B cell (primary cell): ENCODE measurements around the gene GFRAL. TPM values are rescaled to one million over a fixed set of nuclear protein-coding genes. Genes with fewer than 3 reads are reported as not detected.

ENCODE experiments used
- ATAC-seq: fragments of 200-7000 bp; cut with Tn5 transposase; one replicate; pipeline ENCODE4 v1.10.0; 2021; ENCODE audit warnings: low read depth, mild to moderate bottlenecking, moderate number of reproducible peaks, moderate library complexity
- CTCF ChIA-PET: fragments of 350-600 bp; sonication (Branson Sonifier 250); formaldehyde crosslinking; loops from one replicate; lab custom pipeline; 2021; ENCODE audit warnings: antibody characterized with exemption, inconsistent platforms; lab: Charles Lee
- POLR2A ChIA-PET: fragments of 350-600 bp; sonication (Branson Sonifier 250); formaldehyde crosslinking; loops from one replicate; lab custom pipeline; 2021; ENCODE audit warnings: antibody characterized with exemption; lab: Charles Lee
- DNase-seq: peaks from one replicate; pipeline ENCODE4 v3.0.0; 2013
- H2AFZ ChIP-seq: 2 replicates; pipeline ENCODE4 v1.6.1; 2012; ENCODE audit warnings: mild to moderate bottlenecking, low read depth, low read length; ENCODE audit not compliant: insufficient read depth, poor library complexity, severe bottlenecking
- H3K27ac ChIP-seq, 2 donors: 1 replicate in 1 of 2; 2 replicates in 1 of 2; pipeline ENCODE4 v1.5.1; 2012 to 2013; ENCODE audit warnings: low read length in 2 of 2, mild to moderate bottlenecking in 2 of 2, moderate library complexity in 1 of 2
- H3K27me3 ChIP-seq, 4 experiments: fragments of 200-600 bp in 1 of 4; sonication (generic) in 1 of 4; replicated peaks in 1 of 4; 1 replicate in 2 of 4; 2 replicates in 2 of 4; pipeline versions ENCODE4 v1.6.1 to v1.7.0; 2013 to 2016; ENCODE audit warnings: low read length in 3 of 4, mild to moderate bottlenecking in 2 of 4, mixed read lengths in 1 of 4, moderate library complexity in 1 of 4; ENCODE audit not compliant: insufficient read depth in 4 of 4, control insufficient read depth in 3 of 4; ENCODE audit errors: control extremely low read depth in 1 of 4
- H3K36me3 ChIP-seq, 2 experiments: replicated peaks in 1 of 2; 1 replicate in 1 of 2; 2 replicates in 1 of 2; pipeline versions ENCODE4 v1.6.1 to v1.7.1; 2013; ENCODE audit warnings: low read length in 1 of 2; ENCODE audit not compliant: insufficient read depth in 2 of 2, control insufficient read depth in 1 of 2; ENCODE audit errors: control extremely low read depth in 1 of 2, extremely low read depth in 1 of 2
- H3K4me1 ChIP-seq, 2 donors: fragments of 200-600 bp in 1 of 2; sonication (generic) in 1 of 2; 1 replicate in 1 of 2; 2 replicates in 1 of 2; pipeline versions ENCODE4 v1.5.1 to v1.6.1; 2013 to 2017; ENCODE audit warnings: low read length in 2 of 2; ENCODE audit not compliant: control insufficient read depth in 2 of 2, insufficient read depth in 2 of 2
- H3K4me2 ChIP-seq: replicated peaks from 2 replicates; pipeline ENCODE3; 2012; ENCODE audit warnings: mild to moderate bottlenecking, low read depth, low read length; ENCODE audit not compliant: poor library complexity, severe bottlenecking
- H3K4me3 ChIP-seq, 5 experiments: fragments of 200-600 bp in 1 of 5; sonication (generic) in 1 of 5; 1 replicate in 3 of 5; 2 replicates in 2 of 5; pipeline versions ENCODE4 v1.5.1 to v1.7.0; 2011 to 2016; ENCODE audit warnings: low read length in 4 of 5, mild to moderate bottlenecking in 4 of 5, low read depth in 2 of 5, control low read depth in 1 of 5, moderate library complexity in 1 of 5; ENCODE audit not compliant: insufficient read depth in 1 of 5; ENCODE audit errors: control extremely low read depth in 1 of 5, extremely low read depth in 1 of 5
- H3K79me2 ChIP-seq: fragments of 200-600 bp; sonication (generic); one replicate; pipeline ENCODE4 v1.6.0; 2016; ENCODE audit warnings: low read length; ENCODE audit not compliant: control insufficient read depth, insufficient read depth
- H3K9ac ChIP-seq: fragments of 200-600 bp; sonication (generic); 2 replicates; pipeline ENCODE4 v1.6.1; 2017; ENCODE audit warnings: mild to moderate bottlenecking, low read length, moderate library complexity
- H3K9me3 ChIP-seq, 3 donors: one replicate each; pipeline versions ENCODE4 v1.6.1 to v1.7.1; 2013; ENCODE audit warnings: low read length in 2 of 3; ENCODE audit not compliant: control insufficient read depth in 2 of 3, insufficient read depth in 1 of 3; ENCODE audit errors: control extremely low read depth in 1 of 3
- H4K20me1 ChIP-seq: 2 replicates; pipeline ENCODE4 v1.6.0; 2012; ENCODE audit warnings: mild to moderate bottlenecking, low read length; ENCODE audit not compliant: insufficient read depth, control insufficient read depth, poor library complexity, severe bottlenecking
- H3K27ac Mint-ChIP-seq: one replicate; pipeline ENCODE4 v1.8.0; 2021; ENCODE audit warnings: mixed read lengths
- H3K27me3 Mint-ChIP-seq: one replicate; pipeline ENCODE4 v1.8.0; 2021; ENCODE audit warnings: mixed read lengths
- H3K4me1 Mint-ChIP-seq: one replicate; pipeline ENCODE4 v1.8.0; 2021; ENCODE audit warnings: mixed read lengths
- H3K4me3 Mint-ChIP-seq: one replicate; pipeline ENCODE4 v1.8.0; 2021; ENCODE audit warnings: mixed read lengths
- H3K9me3 Mint-ChIP-seq: one replicate; pipeline ENCODE4 v1.8.0; 2022; ENCODE audit warnings: mixed read lengths; ENCODE audit not compliant: insufficient read depth
- CTCF ChIP-seq: fragments of 200-600 bp; IDR thresholded peaks from one replicate; pipeline ENCODE4 v1.8.0; 2022; ENCODE audit warnings: antibody characterized with exemption, mild to moderate bottlenecking
- EZH2 ChIP-seq: IDR thresholded peaks from 2 replicates; pipeline ENCODE4 v1.6.1; 2012; ENCODE audit warnings: borderline replicate concordance, low read depth, mild to moderate bottlenecking, moderate library complexity, low read length; ENCODE audit not compliant: insufficient read depth, poor library complexity, severe bottlenecking
- WGBS: methylation state at CpG from one replicate; pipeline ENCODE4 v1.1.5; 2013; ENCODE audit warnings: missing lambda C conversion rate; ENCODE audit not compliant: insufficient coverage; 5-methylcytosine and 5-hydroxymethylcytosine counted together
- intact Hi-C: fragments of 100-400 bp; cut with micrococcal nuclease; formaldehyde crosslinking; loops from one replicate; pipeline ENCODE4 v1.10.0; 2022
- polyA plus RNA-seq: library from polyadenylated mRNA; depleted of rRNA; stranded (reverse); fragments of >200 nt; gene quantifications from 2 replicates; pipeline ENCODE4 v1.2.3, GENCODE V29; 2012
- total RNA-seq, 2 donors: library from RNA; stranded (reverse); fragments of 120-200 nt in 1 of 2; gene quantifications; 1 replicate in 1 of 2; 2 replicates in 1 of 2; pipeline versions ENCODE4 v1.2.3 to v1.2.4, GENCODE V29; 2013 to 2022

Gene GFRAL
- total and polyA plus RNA-seq, 2 donors (not counting 1 experiment from before 2014, with no cell fraction given), result not detected

- Histone ChIP-seq H4K20me1 (no peaks in the 10 kb centered on the region), H2AFZ (no peak overlapping the region), H3K4me3 (no peak overlapping the region), H3K9me3 (no peaks in the 10 kb centered on the region), H3K27ac (no peak overlapping the region), H3K4me1 (no peaks in the 10 kb centered on the region), H3K4me2 (no peak overlapping the region), H3K27me3 (no peaks in the 10 kb centered on the region), H3K79me2 (no peaks in the 10 kb centered on the region), H3K36me3 (no peaks in the 10 kb centered on the region), H3K9ac (no peak overlapping the region)
- Mint-ChIP-seq H3K4me3 (no peak overlapping the region), H3K9me3 (no peaks in the 10 kb centered on the region), H3K4me1 (no peaks in the 10 kb centered on the region), H3K27ac (no peak overlapping the region), H3K27me3 (no peaks in the 10 kb centered on the region)
- intact Hi-C loops, result no loop called here
- POLR2A ChIA-PET, result no interaction called here
- ATAC-seq (no peak), DNase-seq (no peak)
- no CpG with 5 or more reads among the region's 3 CpGs for WGBS
- no peak for TF ChIP-seq EZH2
- TF ChIP-seq CTCF, result no peak
- CTCF ChIA-PET, result no interaction called here
Measured at GRCh38 chr6:55395871-55396270, 68.6 kb downstream of the GFRAL start.

- H3K27ac ChIP-seq, result no peak overlapping the region
- WGBS, result no CpG with 5 or more reads among the region's 3 CpGs
- no peak for TF ChIP-seq EZH2
- no peak for TF ChIP-seq CTCF
- Mint-ChIP-seq H3K27me3 (no peaks in the 10 kb centered on the region), H3K4me1 (no peaks in the 10 kb centered on the region), H3K27ac (no peak overlapping the region), H3K4me3 (no peak overlapping the region), H3K9me3 (no peaks in the 10 kb centered on the region)
- no peaks in the 10 kb centered on the region for H3K36me3 ChIP-seq
- no peaks in the 10 kb centered on the region for H3K9me3 ChIP-seq
- no peak overlapping the region for H3K9ac ChIP-seq
- no peak overlapping the region for H3K4me3 ChIP-seq
- POLR2A ChIA-PET, result no interaction called here
- intact Hi-C loops, result no loop called here
- no peak overlapping the region for H3K4me2 ChIP-seq
- no peaks in the 10 kb centered on the region for H3K27me3 ChIP-seq
- no peaks in the 10 kb centered on the region for H3K79me2 ChIP-seq
- no peaks in the 10 kb centered on the region for H3K4me1 ChIP-seq
- no peak for ATAC-seq
- no peaks in the 10 kb centered on the region for H4K20me1 ChIP-seq
- H2AFZ ChIP-seq, result no peak overlapping the region
- CTCF ChIA-PET, result no interaction called here
- no peak for DNase-seq
Measured at GRCh38 chr6:55397986-55398385, 70.7 kb downstream of the GFRAL start.
